GM12801 (cell line): Measurements from ENCODE around the gene ITPR2.

ENCODE experiments used
- TF ChIP-seq, protein P1 (sequence below): IDR thresholded peaks from one replicate; pipeline ENCODE4 v1.5.1; 2011; ENCODE audit warnings: control low read depth; ENCODE audit not compliant: insufficient read length; ENCODE audit errors: extremely low read depth

The ITPR2 gene

DNA sequence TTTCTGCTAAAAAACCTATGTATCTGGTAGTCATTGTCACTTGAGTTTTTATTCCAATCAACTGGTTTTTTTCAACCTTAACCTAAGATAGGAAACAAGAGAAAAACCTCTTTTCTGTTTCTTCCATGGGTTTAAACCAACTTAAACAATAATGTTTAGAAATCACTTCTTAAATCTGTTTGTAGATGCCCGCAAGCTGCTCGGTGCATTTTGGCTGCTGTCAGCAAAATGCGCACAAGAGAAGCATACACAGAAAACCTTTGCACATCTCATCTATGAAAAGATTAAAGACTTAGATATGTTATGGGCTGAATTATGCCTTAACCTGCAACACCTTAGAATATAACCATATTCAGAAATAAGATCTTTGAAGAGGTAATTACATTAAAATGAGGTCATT, 299.8 kb downstream of the ITPR2 start:
- TF ChIP-seq, protein P1, sequence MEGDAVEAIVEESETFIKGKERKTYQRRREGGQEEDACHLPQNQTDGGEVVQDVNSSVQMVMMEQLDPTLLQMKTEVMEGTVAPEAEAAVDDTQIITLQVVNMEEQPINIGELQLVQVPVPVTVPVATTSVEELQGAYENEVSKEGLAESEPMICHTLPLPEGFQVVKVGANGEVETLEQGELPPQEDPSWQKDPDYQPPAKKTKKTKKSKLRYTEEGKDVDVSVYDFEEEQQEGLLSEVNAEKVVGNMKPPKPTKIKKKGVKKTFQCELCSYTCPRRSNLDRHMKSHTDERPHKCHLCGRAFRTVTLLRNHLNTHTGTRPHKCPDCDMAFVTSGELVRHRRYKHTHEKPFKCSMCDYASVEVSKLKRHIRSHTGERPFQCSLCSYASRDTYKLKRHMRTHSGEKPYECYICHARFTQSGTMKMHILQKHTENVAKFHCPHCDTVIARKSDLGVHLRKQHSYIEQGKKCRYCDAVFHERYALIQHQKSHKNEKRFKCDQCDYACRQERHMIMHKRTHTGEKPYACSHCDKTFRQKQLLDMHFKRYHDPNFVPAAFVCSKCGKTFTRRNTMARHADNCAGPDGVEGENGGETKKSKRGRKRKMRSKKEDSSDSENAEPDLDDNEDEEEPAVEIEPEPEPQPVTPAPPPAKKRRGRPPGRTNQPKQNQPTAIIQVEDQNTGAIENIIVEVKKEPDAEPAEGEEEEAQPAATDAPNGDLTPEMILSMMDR: no peak

DNA sequence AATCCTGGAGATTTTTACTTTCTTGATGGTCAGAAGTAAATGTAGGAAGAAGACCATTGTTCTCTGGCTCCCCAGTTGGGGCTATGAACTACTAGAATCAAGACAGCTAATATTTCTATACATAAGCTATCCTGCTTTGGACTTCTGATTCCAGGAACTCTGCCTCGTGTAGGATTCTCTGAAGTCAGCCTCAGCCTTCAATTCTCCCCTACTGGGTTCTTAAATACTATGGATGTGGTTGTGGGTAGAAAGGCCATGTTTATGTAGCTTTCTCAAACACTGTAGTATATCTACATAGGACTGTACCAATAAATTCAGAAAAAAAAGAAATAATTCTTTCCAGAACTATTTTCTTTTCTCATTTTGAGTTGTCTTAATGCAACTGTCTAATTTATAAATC, 302.5 kb downstream of the ITPR2 start:
- TF ChIP-seq, protein P1: no peak

DNA sequence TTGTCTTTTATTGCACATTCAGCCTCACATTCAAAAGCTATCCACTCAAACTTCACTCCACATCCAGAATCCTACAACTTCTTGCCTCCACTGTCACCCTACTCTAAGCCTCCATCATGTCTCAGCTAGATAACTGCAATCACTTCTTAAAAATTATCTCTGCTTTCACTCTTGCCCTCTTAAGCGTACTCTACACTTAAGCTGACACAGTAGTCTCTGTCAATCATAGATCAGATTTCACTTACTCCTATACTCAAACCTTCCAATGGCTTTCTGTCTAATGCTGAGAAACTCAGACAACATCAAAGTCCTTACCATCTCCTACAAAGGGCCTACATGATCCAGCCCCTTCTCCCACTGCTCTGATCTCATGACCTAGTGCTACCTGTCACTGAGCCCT, 304.1 kb downstream of the ITPR2 start:
- TF ChIP-seq, protein P1: no peak

DNA sequence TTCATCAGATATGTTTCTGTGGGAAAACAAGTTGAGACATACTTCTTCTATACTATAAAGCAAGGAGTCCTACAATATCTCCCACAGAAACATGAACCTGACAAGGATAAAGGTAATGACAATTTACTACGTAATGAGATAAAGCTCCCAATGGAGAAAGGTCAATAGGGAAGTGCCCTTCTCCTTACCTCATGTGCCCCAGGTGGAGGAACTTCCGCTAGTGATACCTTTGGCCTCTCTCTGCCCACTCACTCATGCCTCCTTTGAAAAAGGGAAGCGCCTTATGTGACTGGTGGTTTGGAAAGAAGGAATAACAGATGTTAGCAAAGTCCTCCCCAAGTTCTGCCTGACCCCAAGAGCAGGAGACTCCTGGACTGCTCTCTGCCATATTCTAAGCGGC, 305.3 kb downstream of the ITPR2 start:
- TF ChIP-seq, protein P1: no peak

DNA sequence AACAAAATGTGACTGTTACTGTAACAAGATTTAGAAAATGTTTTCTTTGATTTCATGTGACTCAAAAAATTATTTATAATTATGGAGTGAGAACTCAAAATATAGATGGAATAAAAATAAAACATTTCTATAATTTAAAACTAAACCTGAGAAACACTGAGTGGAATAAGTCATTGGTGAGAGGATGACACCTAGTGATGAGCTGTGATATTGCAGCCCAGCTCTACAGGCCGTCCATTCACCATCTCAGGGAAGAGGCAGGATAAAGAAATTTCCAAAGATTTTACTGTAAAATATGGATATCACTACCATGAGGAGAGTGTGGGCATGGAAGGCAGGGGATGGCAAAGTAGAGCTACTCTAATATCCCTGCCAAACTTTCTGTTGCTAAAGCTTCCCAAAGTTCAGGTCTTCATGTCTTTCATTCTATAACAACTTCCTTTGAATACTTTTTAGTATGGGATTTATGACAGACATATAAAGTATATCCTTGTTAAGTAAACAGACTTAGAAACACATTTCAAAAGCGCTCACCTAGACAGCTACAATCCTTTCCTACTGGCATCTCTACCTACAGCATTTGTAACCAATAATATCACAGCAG, 308.0 kb downstream of the ITPR2 start:
- TF ChIP-seq, protein P1: no peak

DNA sequence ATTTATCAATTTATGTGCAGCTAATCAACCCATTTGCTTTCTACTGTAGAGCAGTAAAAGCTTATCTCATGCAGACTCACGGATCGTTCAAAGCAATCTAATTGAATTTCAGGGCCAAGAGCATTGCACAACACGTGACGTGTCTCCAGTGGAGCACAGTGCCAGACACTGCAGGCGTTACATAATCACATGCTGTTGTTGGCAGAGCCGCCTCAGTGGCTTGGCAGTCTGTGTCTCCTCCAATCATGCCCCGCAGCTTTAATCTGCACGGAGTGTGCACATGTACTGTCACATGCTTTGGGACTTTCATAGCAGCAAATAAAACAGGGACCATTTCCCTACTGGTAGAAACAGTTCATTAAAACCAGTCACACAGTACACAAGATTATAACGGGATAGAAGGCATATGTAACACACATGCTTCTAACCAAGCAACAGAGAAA, 309.3 kb downstream of the ITPR2 start:
- TF ChIP-seq, protein P1: no peak

DNA sequence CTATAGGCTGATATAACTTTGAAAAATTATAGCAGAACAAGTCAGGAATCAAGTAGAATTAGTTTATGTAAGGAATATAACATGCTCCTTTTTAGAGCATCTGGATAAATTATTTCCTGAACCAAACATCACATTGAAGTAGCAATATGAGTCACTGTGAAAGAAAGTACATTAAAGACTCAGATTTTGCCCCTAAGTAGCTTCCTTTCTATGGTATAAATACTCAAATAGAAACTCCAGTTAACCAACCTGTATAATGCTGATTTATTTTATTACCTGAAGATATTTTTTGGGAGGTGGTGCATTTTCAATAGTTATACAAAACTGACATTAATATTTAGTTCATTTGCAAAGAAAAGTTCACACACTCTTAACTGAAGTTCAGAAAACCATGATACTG, 312.1 kb downstream of the ITPR2 start:
- TF ChIP-seq, protein P1: no peak
